Measurements from ENCODE around the gene TCP11L2. TPM values are rescaled to one million over a fixed set of nuclear protein-coding genes. Genes with fewer than 3 reads are reported as not detected.

TCP11L2 gene
- total and polyA plus RNA-seq, 9 of the 15 experiments (the other 6 are each of a cell fraction or from before 2014, with no cell fraction given): 0.39 to 4.5 (median 1.3) TPM

DNA sequence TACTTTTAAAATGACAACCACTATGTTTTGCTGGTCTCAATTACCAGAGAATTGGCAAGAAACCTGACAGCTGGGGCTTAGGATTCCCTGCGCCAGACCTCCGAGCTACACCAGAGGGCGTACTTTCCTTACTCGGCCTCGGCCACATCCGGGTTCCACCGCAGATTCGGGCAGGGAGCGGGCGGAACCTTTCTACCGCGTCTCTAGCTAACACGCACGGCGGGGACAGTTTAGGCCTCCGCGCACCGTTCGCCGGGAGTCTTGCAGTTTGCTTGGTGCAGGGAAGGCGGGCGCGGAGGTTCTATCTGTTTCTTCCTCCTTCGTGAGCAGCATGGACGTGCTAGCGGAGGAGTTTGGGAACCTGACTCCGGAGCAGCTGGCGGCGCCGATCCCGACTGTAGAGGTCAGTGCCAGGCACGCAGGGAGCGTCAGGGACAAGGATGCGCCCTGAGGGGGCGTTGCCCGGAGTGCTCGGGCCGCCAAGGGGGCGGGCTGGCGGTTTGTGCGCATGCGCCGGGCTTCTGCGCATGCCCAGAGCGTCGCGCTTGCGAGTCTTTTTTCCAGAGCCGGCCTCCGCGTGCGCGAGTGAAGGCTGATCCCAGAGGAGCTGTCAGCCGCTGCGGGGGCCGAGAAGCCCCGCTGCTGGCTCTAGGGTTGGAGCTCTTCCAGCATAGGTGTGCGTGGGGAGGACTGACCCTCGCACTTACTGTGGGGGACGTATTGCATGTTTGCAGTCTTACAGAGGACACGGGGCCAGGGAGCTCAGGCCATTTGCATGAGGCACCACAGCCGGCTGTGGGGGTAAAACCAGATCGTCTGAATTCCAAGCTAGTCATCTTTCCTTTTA, 55.2 kb downstream of the TCP11L2 start, which contains the start of gene POLR3B (continued):
- TF ChIP-seq ZNF695 (CRISPR knock-in tag; IDR thresholded peaks at IDR 0.05): no peak
- TF ChIP-seq MCM5 (IDR thresholded peaks at IDR 0.05; ENCODE audit: low read depth): no peak
- TF ChIP-seq PCBP2 (IDR thresholded peaks at IDR 0.05; ENCODE audit: low read depth, low read length, poor library complexity, severe bottlenecking): no peak
- no peak for TF ChIP-seq NELFE (IDR thresholded peaks at IDR 0.05; ENCODE audit: insufficient read depth, insufficient read length)
- peak in 2 of 3 experiments; percentile 64 to 73 for TF ChIP-seq YY1 (IDR thresholded peaks at IDR 0.05; ENCODE audit: borderline replicate concordance in 1 of 3, control insufficient read depth in 1 of 3, extremely low read depth in 1 of 3, insufficient read depth in 3 of 3, insufficient read length in 1 of 3, insufficient replicate concordance in 2 of 3, low read depth in 1 of 3, low read length in 2 of 3)
- TF ChIP-seq ATF7 (IDR thresholded peaks at IDR 0.05): peak; percentile 69
- no peak for TF ChIP-seq ARHGAP35 (IDR thresholded peaks at IDR 0.05; ENCODE audit: partially characterized antibody)
- TF ChIP-seq ETS2 (tag; IDR thresholded peaks at IDR 0.05; ENCODE audit: borderline replicate concordance, poor library complexity, severe bottlenecking): no peak
- TF ChIP-seq, protein P1, sequence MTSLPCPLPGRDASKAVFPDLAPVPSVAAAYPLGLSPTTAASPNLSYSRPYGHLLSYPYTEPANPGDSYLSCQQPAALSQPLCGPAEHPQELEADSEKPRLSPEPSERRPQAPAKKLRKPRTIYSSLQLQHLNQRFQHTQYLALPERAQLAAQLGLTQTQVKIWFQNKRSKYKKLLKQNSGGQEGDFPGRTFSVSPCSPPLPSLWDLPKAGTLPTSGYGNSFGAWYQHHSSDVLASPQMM (CRISPR knock-in tag; IDR thresholded peaks at IDR 0.05): no peak
- no peak for TF ChIP-seq SIRT6 (IDR thresholded peaks at IDR 0.05; ENCODE audit: low read depth, low read length)
- TF ChIP-seq, protein P2, sequence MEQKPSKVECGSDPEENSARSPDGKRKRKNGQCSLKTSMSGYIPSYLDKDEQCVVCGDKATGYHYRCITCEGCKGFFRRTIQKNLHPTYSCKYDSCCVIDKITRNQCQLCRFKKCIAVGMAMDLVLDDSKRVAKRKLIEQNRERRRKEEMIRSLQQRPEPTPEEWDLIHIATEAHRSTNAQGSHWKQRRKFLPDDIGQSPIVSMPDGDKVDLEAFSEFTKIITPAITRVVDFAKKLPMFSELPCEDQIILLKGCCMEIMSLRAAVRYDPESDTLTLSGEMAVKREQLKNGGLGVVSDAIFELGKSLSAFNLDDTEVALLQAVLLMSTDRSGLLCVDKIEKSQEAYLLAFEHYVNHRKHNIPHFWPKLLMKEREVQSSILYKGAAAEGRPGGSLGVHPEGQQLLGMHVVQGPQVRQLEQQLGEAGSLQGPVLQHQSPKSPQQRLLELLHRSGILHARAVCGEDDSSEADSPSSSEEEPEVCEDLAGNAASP (IDR thresholded peaks at IDR 0.05): no peak
- no peak for TF ChIP-seq PYGO2 (tag; IDR thresholded peaks at IDR 0.05)
- peak; percentile 77; the same call in 1 of the 2 replicates for TF ChIP-seq ZNF12 (CRISPR knock-in tag; IDR thresholded peaks at IDR 0.05)
- no peak for TF ChIP-seq RBM34 (IDR thresholded peaks at IDR 0.05; ENCODE audit: borderline replicate concordance, insufficient read depth, low read length)
- no peak for TF ChIP-seq MAFK (IDR thresholded peaks at IDR 0.05; ENCODE audit: low read length)
- peak; percentile 85 to 93; a peak in 3 of 4 replicates for TF ChIP-seq SIN3A (IDR thresholded peaks at IDR 0.05; ENCODE audit: borderline replicate concordance in 2 of 2, control insufficient read depth in 1 of 2, low read depth in 2 of 2, low read length in 2 of 2)
- TF ChIP-seq HNRNPH1 (optimal IDR thresholded peaks at IDR 0.05; ENCODE audit: low read depth, low read length): no peak
- TF ChIP-seq SIN3B (IDR thresholded peaks at IDR 0.05; ENCODE audit: low read depth): peak; percentile 87
- no peak for TF ChIP-seq ZNF143 (CRISPR knock-in tag; IDR thresholded peaks at IDR 0.05)
- TF ChIP-seq PTBP1 (IDR thresholded peaks at IDR 0.05; ENCODE audit: low read depth, low read length): no peak
- TF ChIP-seq EP300 (IDR thresholded peaks at IDR 0.05; ENCODE audit: low read length): peak; percentile 30; the same call in 1 of the 2 replicates
- TF ChIP-seq NFIX (CRISPR knock-in tag; IDR thresholded peaks at IDR 0.05; ENCODE audit: low read depth): no peak
- TF ChIP-seq NEUROD1 (IDR thresholded peaks at IDR 0.05; ENCODE audit: borderline replicate concordance, low read depth, low read length, partially characterized antibody): peak; percentile 77
- no peak for TF ChIP-seq ZNF717 (CRISPR knock-in tag; IDR thresholded peaks at IDR 0.05)
- TF ChIP-seq, protein P3, sequence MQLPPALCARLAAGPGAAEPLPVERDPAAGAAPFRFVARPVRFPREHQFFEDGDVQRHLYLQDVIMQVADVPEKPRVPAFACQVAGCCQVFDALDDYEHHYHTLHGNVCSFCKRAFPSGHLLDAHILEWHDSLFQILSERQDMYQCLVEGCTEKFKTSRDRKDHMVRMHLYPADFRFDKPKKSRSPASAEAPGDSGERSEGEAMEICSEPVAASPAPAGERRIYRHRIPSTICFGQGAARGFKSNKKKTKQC (CRISPR knock-in tag; IDR thresholded peaks at IDR 0.05): peak; percentile 59
